A673 (cell line): ENCODE measurements around the gene MAPK8IP3. TPM values are rescaled to one million over a fixed set of nuclear protein-coding genes. Genes with fewer than 3 reads are reported as not detected.

Experiments used
- BruUV-seq: library from RNA; stranded (reverse); fragments of 400-500 nt; replicated peaks from 2 replicates; lab custom pipeline; 2021; lab: Mats Ljungman, UMichigan
- CTCF ChIA-PET: fragments of 300-600 bp; sonication (Branson Sonifier 250); formaldehyde crosslinking; loops from one replicate; lab custom pipeline; 2022; ENCODE audit warnings: antibody characterized with exemption; lab: Charles Lee
- POLR2A ChIA-PET: fragments of 300-600 bp; sonication (Branson Sonifier 250); formaldehyde crosslinking; loops from one replicate; lab custom pipeline; 2022; ENCODE audit warnings: antibody characterized with exemption; ENCODE audit not compliant: low non-redundant PET; lab: Charles Lee
- DNase-seq: peaks from one replicate; pipeline ENCODE4 v3.0.0-alpha.2; 2015; ENCODE audit warnings: low spot score
- H3K27ac ChIP-seq: fragments of 200-600 bp; sonication (generic); 2 replicates; pipeline ENCODE4 v1.5.1; 2016; ENCODE audit warnings: mixed run types, low read depth, mild to moderate bottlenecking, mixed read lengths, antibody characterized with exemption, low read length; ENCODE audit not compliant: poor library complexity, severe bottlenecking
- H3K27me3 ChIP-seq: fragments of 200-600 bp; sonication (generic); replicated peaks from 2 replicates; pipeline ENCODE4 v1.6.1; 2017; ENCODE audit warnings: mixed run types, low read depth, mild to moderate bottlenecking, mixed read lengths, antibody characterized with exemption, low read length; ENCODE audit not compliant: insufficient read depth, poor library complexity
- H3K36me3 ChIP-seq: fragments of 200-600 bp; sonication (generic); 2 replicates; pipeline ENCODE4 v1.6.1; 2016; ENCODE audit warnings: mixed run types, mild to moderate bottlenecking, mixed read lengths, antibody characterized with exemption, low read length; ENCODE audit not compliant: insufficient read depth, poor library complexity, severe bottlenecking
- H3K4me1 ChIP-seq: fragments of 200-600 bp; sonication (generic); 2 replicates; pipeline ENCODE4 v1.6.1; 2017; ENCODE audit warnings: mixed run types, mild to moderate bottlenecking, mixed read lengths, antibody characterized with exemption, low read length; ENCODE audit not compliant: insufficient read depth, poor library complexity, severe bottlenecking
- H3K4me3 ChIP-seq: fragments of 200-600 bp; sonication (generic); 2 replicates; pipeline ENCODE4 v1.5.1; 2016; ENCODE audit warnings: low read depth, mixed run types, mild to moderate bottlenecking, mixed read lengths, low read length; ENCODE audit not compliant: poor library complexity, severe bottlenecking
- H3K9me3 ChIP-seq: fragments of 200-600 bp; sonication (generic); 2 replicates; pipeline ENCODE4 v1.6.1; 2016; ENCODE audit warnings: mixed run types, low read depth, mild to moderate bottlenecking, mixed read lengths, antibody characterized with exemption, low read length; ENCODE audit not compliant: poor library complexity, severe bottlenecking
- CTCF ChIP-seq: fragments of 300-800, 200-600 bp; sonication (generic); conservative IDR thresholded peaks from 2 replicates; pipeline ENCODE4 v1.5.1; 2017; ENCODE audit warnings: low read depth, mild to moderate bottlenecking, antibody characterized with exemption, low read length, moderate library complexity, mixed read lengths
- EZH2 ChIP-seq: fragments of 200-600 bp; sonication (generic); IDR thresholded peaks from 2 replicates; pipeline ENCODE4 v1.6.1; 2017; ENCODE audit warnings: borderline replicate concordance, low read depth, mild to moderate bottlenecking, mixed read lengths, antibody characterized with exemption, low read length; ENCODE audit not compliant: poor library complexity, severe bottlenecking
- intact Hi-C: fragments of 100-400 bp; cut with micrococcal nuclease; formaldehyde crosslinking; loops from one replicate; pipeline ENCODE4 v1.10.0; 2022; ENCODE audit not compliant: unreplicated experiment
- total RNA-seq: library from RNA; stranded (reverse); gene quantifications from 2 replicates; pipeline ENCODE4 v1.2.3, GENCODE V29; 2021

The MAPK8IP3 gene
- total RNA-seq, 1 experiment from 2014 or later, result 69.2 TPM

GRCh38 chr16:1754204-1754603 lies 48.2 kb downstream of the MAPK8IP3 start:
- no peak overlapping the region for H3K27ac ChIP-seq
- POLR2A ChIA-PET, result no interaction called here
- CTCF ChIA-PET, result no interaction called here
- peaks cover 10% of the 10 kb centered on the region for H3K36me3 ChIP-seq
- no peaks in the 10 kb centered on the region for H3K9me3 ChIP-seq
- no peaks in the 10 kb centered on the region for H3K4me1 ChIP-seq
- intact Hi-C loops, result no loop called here
- DNase-seq, result no peak
- H3K4me3 ChIP-seq, result no peak overlapping the region
- H3K27me3 ChIP-seq, result no peaks in the 10 kb centered on the region
- BruUV-seq, result no TSS peak
- no peak for TF ChIP-seq EZH2
- no peak for TF ChIP-seq CTCF

GRCh38 chr16:1757714-1758461 lies 51.9 kb downstream of the MAPK8IP3 start:
- Histone ChIP-seq H3K9me3 (no peaks in the 10 kb centered on the region), H3K4me3 (no peak overlapping the region), H3K4me1 (no peaks in the 10 kb centered on the region), H3K27ac (no peak overlapping the region), H3K27me3 (no peaks in the 10 kb centered on the region), H3K36me3 (peaks cover 8% of the 10 kb centered on the region)
- no peak for DNase-seq
- intact Hi-C loops, result no loop called here
- ChIA-PET CTCF (no interaction called here), POLR2A (no interaction called here)
- BruUV-seq, result no TSS peak
- TF ChIP-seq CTCF (no peak), EZH2 (no peak)

GRCh38 chr16:1758923-1759322 lies 52.9 kb downstream of the MAPK8IP3 start:
- no peaks in the 10 kb centered on the region for H3K4me1 ChIP-seq
- no peak for DNase-seq
- POLR2A ChIA-PET, result no interaction called here
- peaks cover 8% of the 10 kb centered on the region for H3K36me3 ChIP-seq
- CTCF ChIA-PET, result no interaction called here
- H3K4me3 ChIP-seq, result no peak overlapping the region
- no peak for TF ChIP-seq CTCF
- TF ChIP-seq EZH2, result no peak
- H3K27ac ChIP-seq, result no peak overlapping the region
- H3K27me3 ChIP-seq, result no peaks in the 10 kb centered on the region
- BruUV-seq, result no TSS peak
- H3K9me3 ChIP-seq, result no peaks in the 10 kb centered on the region
- intact Hi-C loops, result no loop called here
